ENCODE data around the gene CCDC159.

CCDC159 gene

GRCh38 chr19:11356074-11356397 is 9.7 kb downstream of the CCDC159 start:
- peak overlapping the region; percentile 81 for H3K27ac ChIP-seq
- peak overlapping the region; percentile 85 to 99 for H3K4me3 ChIP-seq (ENCODE audit: low read depth in 1 of 2, low read length in 1 of 2)
- H3K4me1 ChIP-seq (ENCODE audit: control insufficient read depth in 1 of 2, insufficient read depth in 1 of 2, low read depth in 1 of 2, low read length in 1 of 2) = peaks cover 39 to 40% of the 10 kb centered on the region in 2 experiments
- TF ChIP-seq CTCF (IDR thresholded peaks at IDR 0.05) = no peak
- no peaks in the 10 kb centered on the region for H3K9me3 ChIP-seq
- peaks cover 34% of the 10 kb centered on the region for H3K36me3 ChIP-seq
- H3K27me3 ChIP-seq = no peaks in the 10 kb centered on the region

GRCh38 chr19:11356676-11357550 is 10.6 kb downstream of the CCDC159 start:
- H3K4me3 ChIP-seq (ENCODE audit: low read depth in 1 of 2, low read length in 1 of 2) = peak overlapping the region; percentile 85 to 99
- H3K4me1 ChIP-seq (ENCODE audit: control insufficient read depth in 1 of 2, insufficient read depth in 1 of 2, low read depth in 1 of 2, low read length in 1 of 2) = peaks cover 39 to 40% of the 10 kb centered on the region in 2 experiments
- H3K36me3 ChIP-seq = peaks cover 42% of the 10 kb centered on the region
- H3K27ac ChIP-seq = peak overlapping the region; percentile 6
- H3K27me3 ChIP-seq = no peaks in the 10 kb centered on the region
- no peak for TF ChIP-seq CTCF (IDR thresholded peaks at IDR 0.05)
- H3K9me3 ChIP-seq = no peaks in the 10 kb centered on the region

- H3K27me3 ChIP-seq = no peaks in the 10 kb centered on the region
- peaks cover 39 to 40% of the 10 kb centered on the region in 2 experiments for H3K4me1 ChIP-seq (ENCODE audit: control insufficient read depth in 1 of 2, insufficient read depth in 1 of 2, low read depth in 1 of 2, low read length in 1 of 2)
- no peaks in the 10 kb centered on the region for H3K9me3 ChIP-seq
- H3K4me3 ChIP-seq (ENCODE audit: low read depth in 1 of 2, low read length in 1 of 2) = no peak overlapping the region
- peaks cover 68% of the 10 kb centered on the region for H3K36me3 ChIP-seq
- no peak for TF ChIP-seq CTCF (IDR thresholded peaks at IDR 0.05)
- H3K27ac ChIP-seq = no peak overlapping the region
Measured at GRCh38 chr19:11359421-11359820, 13.1 kb downstream of the CCDC159 start.

GRCh38 chr19:11361037-11361770 is 14.9 kb downstream of the CCDC159 start:
- no peak for TF ChIP-seq CTCF (IDR thresholded peaks at IDR 0.05)
- H3K4me1 ChIP-seq (ENCODE audit: control insufficient read depth in 1 of 2, insufficient read depth in 1 of 2, low read depth in 1 of 2, low read length in 1 of 2) = peaks cover 24 to 34% of the 10 kb centered on the region in 2 experiments
- no peak overlapping the region for H3K27ac ChIP-seq
- H3K4me3 ChIP-seq (ENCODE audit: low read depth in 1 of 2, low read length in 1 of 2) = no peak overlapping the region
- H3K36me3 ChIP-seq = peaks cover 85% of the 10 kb centered on the region
- no peaks in the 10 kb centered on the region for H3K9me3 ChIP-seq
- H3K27me3 ChIP-seq = no peaks in the 10 kb centered on the region

- TF ChIP-seq CTCF (IDR thresholded peaks at IDR 0.05) = no peak
- H3K36me3 ChIP-seq = peaks cover 89% of the 10 kb centered on the region
- H3K4me1 ChIP-seq (ENCODE audit: control insufficient read depth in 1 of 2, insufficient read depth in 1 of 2, low read depth in 1 of 2, low read length in 1 of 2) = peaks cover 16 to 25% of the 10 kb centered on the region in 2 experiments
- H3K9me3 ChIP-seq = no peaks in the 10 kb centered on the region
- no peak overlapping the region for H3K4me3 ChIP-seq (ENCODE audit: low read depth in 1 of 2, low read length in 1 of 2)
- H3K27ac ChIP-seq = no peak overlapping the region
- no peaks in the 10 kb centered on the region for H3K27me3 ChIP-seq
Measured at GRCh38 chr19:11361771-11362731, 15.7 kb downstream of the CCDC159 start.
